Measurements from ENCODE around the gene ITPKA. TPM values are rescaled to one million over a fixed set of nuclear protein-coding genes. Genes with fewer than 3 reads are reported as not detected.

The ITPKA gene
- total and polyA plus RNA-seq, 2 donors (not counting 1 experiment from before 2014, with no cell fraction given), result 0.22 TPM; not detected in 1

DNA sequence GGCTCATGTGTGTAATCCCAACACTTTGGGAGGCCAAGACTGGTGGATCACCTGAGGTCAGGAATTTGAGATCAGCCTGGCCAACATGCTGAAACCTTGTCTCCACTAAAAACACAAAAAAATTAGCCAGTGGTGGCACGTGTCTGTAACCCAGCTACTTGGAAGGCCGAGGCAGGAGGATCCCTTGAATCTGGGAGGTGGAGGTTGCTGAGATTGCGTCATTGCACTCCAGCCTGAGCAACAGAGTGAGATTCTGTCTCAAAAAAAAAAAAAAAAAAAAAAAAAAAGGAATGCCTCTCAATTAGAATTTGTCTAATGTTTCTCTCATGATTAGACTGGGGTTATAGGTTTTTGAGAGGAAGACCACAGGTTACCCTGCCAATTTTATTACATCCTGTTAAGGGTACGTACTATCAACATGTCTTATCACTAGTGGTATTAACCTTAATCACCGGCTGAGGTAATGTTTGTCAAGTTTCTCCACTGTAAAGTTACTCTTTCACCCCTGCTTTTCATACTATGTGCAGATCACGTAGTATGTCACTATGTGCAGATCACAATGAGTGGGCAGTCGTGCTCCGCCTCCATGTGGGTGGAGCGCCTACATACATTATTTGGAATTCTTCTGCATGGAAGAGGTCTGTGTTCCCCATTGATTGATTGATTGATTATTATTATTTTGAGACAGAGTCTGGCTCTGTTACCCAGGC, 56.5 kb downstream of the ITPKA start:
- Histone ChIP-seq H3K9ac (ENCODE audit: low read length) (no peak overlapping the region), H3K4me1 (ENCODE audit: control insufficient read depth in 2 of 2, insufficient read depth in 2 of 2, low read length in 2 of 2) (no peaks in the 10 kb centered on the region), H4K20me1 (ENCODE audit: control insufficient read depth, insufficient read depth, low read length, poor library complexity, severe bottlenecking) (no peaks in the 10 kb centered on the region), H3K27ac (ENCODE audit: low read length in 2 of 2) (no peak overlapping the region), H3K79me2 (ENCODE audit: control insufficient read depth, insufficient read depth, low read length) (no peaks in the 10 kb centered on the region), H3K9me3 (ENCODE audit: control extremely low read depth in 1 of 3, control insufficient read depth in 2 of 3, insufficient read depth in 1 of 3, low read length in 2 of 3) (no peaks in the 10 kb centered on the region), H3K36me3 (replicated peaks in 1 of 2; ENCODE audit: control extremely low read depth in 1 of 2, control insufficient read depth in 1 of 2, extremely low read depth in 1 of 2, insufficient read depth in 2 of 2, low read length in 1 of 2) (no peaks in the 10 kb centered on the region), H3K4me3 (ENCODE audit: control extremely low read depth in 1 of 5, extremely low read depth in 1 of 5, insufficient read depth in 1 of 5, low read depth in 2 of 5, low read length in 4 of 5) (no peak overlapping the region), H3K27me3 (replicated peaks in 1 of 4; ENCODE audit: control extremely low read depth in 1 of 4, control insufficient read depth in 3 of 4, insufficient read depth in 4 of 4, low read length in 3 of 4) (peaks cover 0 to 10% (median 2%) of the 10 kb centered on the region in 4 experiments), H3K4me2 (replicated peaks; ENCODE audit: low read depth, low read length, poor library complexity, severe bottlenecking) (no peak overlapping the region), H2AFZ (ENCODE audit: insufficient read depth, low read depth, low read length, poor library complexity, severe bottlenecking) (no peak overlapping the region)
- ChIA-PET CTCF (no interaction called here), POLR2A (no interaction called here)
- WGBS (ENCODE audit: insufficient coverage), result no CpG with 5 or more reads among the region's 9 CpGs
- intact Hi-C loops (cut with micrococcal nuclease), result no loop called here
- Mint-ChIP-seq H3K4me3 (no peak overlapping the region), H3K4me1 (no peaks in the 10 kb centered on the region), H3K27ac (no peak overlapping the region), H3K27me3 (peaks cover 22% of the 10 kb centered on the region), H3K9me3 (ENCODE audit: insufficient read depth) (no peaks in the 10 kb centered on the region)
- DNase-seq (no peak), ATAC-seq (ENCODE audit: low read depth) (no peak)
- no peak for TF ChIP-seq EZH2 (IDR thresholded peaks at IDR 0.05; ENCODE audit: borderline replicate concordance, insufficient read depth, low read depth, low read length, poor library complexity, severe bottlenecking)
- TF ChIP-seq, protein P1, sequence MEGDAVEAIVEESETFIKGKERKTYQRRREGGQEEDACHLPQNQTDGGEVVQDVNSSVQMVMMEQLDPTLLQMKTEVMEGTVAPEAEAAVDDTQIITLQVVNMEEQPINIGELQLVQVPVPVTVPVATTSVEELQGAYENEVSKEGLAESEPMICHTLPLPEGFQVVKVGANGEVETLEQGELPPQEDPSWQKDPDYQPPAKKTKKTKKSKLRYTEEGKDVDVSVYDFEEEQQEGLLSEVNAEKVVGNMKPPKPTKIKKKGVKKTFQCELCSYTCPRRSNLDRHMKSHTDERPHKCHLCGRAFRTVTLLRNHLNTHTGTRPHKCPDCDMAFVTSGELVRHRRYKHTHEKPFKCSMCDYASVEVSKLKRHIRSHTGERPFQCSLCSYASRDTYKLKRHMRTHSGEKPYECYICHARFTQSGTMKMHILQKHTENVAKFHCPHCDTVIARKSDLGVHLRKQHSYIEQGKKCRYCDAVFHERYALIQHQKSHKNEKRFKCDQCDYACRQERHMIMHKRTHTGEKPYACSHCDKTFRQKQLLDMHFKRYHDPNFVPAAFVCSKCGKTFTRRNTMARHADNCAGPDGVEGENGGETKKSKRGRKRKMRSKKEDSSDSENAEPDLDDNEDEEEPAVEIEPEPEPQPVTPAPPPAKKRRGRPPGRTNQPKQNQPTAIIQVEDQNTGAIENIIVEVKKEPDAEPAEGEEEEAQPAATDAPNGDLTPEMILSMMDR (IDR thresholded peaks at IDR 0.05), result no peak

Small RNA genes lying within 50 kb of the gene (small RNA-seq; reads per million reads assigned to genes)
- not detected for gene RNU6-1169P (ENCODE audit: insufficient read length, low read depth, low replicate concordance)

Other genes starting within 250 kb of the ITPKA start
- 0.84 and 2.3 TPM in 2 replicates for gene OIP5, start 161.3 kb upstream of the ITPKA start, total RNA-seq
- gene OIP5, start 161.3 kb upstream of the ITPKA start, polyA plus RNA-seq, result 0.97 and 1.3 TPM in 2 replicates
- gene NUSAP1, start 161.0 kb upstream of the ITPKA start, total RNA-seq, result 5.4 and 7.4 TPM in 2 replicates
- 6.5 and 8.3 TPM in 2 replicates for gene NUSAP1, start 161.0 kb upstream of the ITPKA start, polyA plus RNA-seq
- gene NDUFAF1, start 91.4 kb upstream of the ITPKA start, total RNA-seq, result 14.8 and 16.0 TPM in 2 replicates
- 6.1 TPM in 2 replicates for gene NDUFAF1, start 91.4 kb upstream of the ITPKA start, polyA plus RNA-seq
- 39.4 and 45.0 TPM in 2 replicates for gene RTF1, start 76.8 kb upstream of the ITPKA start, total RNA-seq
- gene RTF1, start 76.8 kb upstream of the ITPKA start, polyA plus RNA-seq, result 11.9 and 25.9 TPM in 2 replicates
- gene LTK, start 20.0 kb downstream of the ITPKA start, total RNA-seq, result 3.2 and 4.4 TPM in 2 replicates
- gene LTK, start 20.0 kb downstream of the ITPKA start, polyA plus RNA-seq, result 9.7 and 19.4 TPM in 2 replicates
- 59.4 and 69.6 TPM in 2 replicates for gene RPAP1, start 50.4 kb downstream of the ITPKA start, total RNA-seq
- 29.1 and 30.6 TPM in 2 replicates for gene RPAP1, start 50.4 kb downstream of the ITPKA start, polyA plus RNA-seq
- gene TYRO3, start 65.3 kb downstream of the ITPKA start, total RNA-seq, result 0.05 TPM in 1 of 2 replicates, not detected in the other
- gene TYRO3, start 65.3 kb downstream of the ITPKA start, polyA plus RNA-seq, result not detected in 2 replicates
- 77.2 and 79.7 TPM in 2 replicates for gene MGA, start 166.5 kb downstream of the ITPKA start, total RNA-seq
- 5.4 and 7.6 TPM in 2 replicates for gene MGA, start 166.5 kb downstream of the ITPKA start, polyA plus RNA-seq

All from B cell (primary cell).